Superior temporal gyrus (tissue), 1 donor: Measurements from ENCODE around the gene KCND2.

Source experiments
- DNase-seq: peaks from one replicate; pipeline ENCODE4 v3.0.0-alpha.2; 2016; ENCODE audit errors: extremely low spot score

The KCND2 gene

DNA sequence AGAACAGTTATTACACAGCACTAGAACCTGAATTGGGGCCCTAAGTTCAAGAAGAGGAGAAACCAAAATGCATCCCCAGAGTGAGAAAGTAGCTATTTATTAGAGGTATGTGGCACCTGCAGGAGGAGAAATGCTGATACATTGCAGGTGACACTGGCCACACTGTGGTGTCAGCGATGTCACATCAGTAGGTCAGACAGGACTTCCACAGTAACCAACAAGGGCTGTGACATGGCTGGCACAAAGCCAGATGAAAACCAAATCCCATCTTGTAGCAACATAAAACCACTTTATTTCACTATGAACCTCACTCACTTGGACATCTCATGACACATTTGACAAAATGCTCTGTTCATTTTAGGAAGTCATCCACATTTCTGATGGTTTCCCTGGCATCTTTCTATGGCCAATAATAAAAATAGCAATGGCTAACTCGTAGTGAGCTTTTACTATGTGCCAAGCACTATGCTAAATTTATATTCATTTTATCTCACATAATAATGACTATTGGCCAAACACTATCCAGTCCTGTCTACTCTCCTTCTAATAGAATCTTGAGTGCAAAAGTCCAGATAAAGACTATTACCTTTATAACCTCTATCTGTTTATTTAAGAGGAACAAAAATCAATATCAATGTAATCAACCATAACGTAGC lies 430.7 kb downstream of the KCND2 start:
- DNase-seq: no peak

DNA sequence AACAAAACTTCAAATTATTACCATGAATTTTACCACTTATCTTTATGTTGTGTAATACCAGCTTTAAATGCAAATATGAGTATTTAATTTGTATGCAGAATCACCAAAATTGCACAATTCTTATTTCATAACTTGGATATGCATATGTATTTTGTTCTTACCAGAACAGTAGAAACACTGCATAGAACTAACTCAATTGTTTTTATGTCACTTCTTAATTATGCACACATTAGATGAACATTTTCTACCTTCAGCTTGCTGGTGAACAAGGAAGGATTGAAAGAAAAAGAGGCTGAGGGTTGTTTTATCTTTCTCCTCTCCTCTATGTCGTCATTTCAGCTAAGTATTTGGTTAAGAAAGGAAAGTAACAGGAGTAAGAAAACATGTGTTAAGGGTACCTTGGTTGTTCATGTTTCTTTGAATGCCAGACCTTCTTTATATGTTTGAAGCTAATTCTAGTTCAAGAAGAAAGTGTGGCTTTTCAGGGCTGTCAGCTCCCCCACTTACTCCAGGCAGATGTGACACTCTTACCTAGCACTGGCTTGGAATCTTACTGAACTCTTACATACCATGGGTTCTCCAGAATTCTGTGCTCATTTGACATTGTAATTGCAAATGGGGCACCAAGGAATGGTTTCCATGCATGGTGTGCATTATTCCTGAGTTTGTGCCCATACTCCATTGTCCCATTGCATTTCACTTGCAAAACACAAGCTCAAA lies 436.4 kb downstream of the KCND2 start:
- DNase-seq: no peak

DNA sequence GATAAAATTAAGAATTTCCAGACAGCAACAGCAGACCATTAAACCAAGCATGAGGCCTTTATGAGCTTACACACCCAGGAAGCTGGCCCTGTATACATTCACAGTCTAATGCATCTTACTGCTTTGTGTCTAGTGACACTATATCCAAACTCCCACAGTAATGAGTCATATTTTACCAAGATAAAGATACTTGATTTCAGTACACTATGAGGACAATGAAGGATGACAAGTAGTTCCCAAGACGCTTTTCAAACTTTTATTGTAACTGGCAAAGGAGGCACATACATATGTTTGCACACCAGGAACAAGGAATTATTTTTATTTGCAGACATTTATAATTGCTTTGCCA lies 437.0 kb downstream of the KCND2 start:
- DNase-seq: no peak

DNA sequence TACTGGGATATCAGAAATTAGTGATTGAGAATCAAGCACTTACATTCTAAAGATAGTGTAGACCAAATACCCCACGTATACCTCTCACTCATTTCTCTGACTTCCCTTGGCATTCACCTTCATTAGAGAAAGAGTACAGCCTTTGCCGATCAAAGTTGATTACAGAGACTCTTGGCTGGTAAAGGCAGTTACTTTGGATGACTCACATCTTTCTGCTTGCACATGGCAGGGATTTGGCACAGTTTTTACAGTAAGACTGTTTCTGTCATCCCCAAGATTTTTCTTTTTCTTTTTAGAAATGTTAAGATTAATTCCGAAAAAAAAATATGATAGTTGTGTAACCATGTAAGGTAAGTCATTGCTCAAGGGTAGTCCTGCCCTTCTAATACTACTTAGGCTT lies 442.0 kb downstream of the KCND2 start:
- DNase-seq: no peak

DNA sequence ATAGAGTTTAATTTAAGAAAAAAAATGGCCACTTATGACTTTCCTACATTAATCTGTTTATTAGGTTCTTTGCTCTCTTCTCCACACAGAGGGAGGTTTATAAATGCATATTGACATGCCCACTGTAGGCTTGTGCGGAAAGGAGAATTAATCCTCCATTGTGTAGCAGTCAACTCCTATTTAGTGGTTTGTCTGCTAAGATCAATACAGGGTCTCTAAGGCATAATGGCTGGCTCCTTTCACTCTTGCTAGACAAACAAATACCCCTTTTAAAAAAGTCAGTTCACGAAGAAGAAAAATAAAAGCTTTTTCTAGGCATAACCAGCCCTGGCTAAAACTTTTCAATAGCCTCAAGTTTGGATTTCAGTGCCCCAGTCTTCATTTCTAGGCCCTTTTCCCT lies 443.3 kb downstream of the KCND2 start:
- no peak for DNase-seq

DNA sequence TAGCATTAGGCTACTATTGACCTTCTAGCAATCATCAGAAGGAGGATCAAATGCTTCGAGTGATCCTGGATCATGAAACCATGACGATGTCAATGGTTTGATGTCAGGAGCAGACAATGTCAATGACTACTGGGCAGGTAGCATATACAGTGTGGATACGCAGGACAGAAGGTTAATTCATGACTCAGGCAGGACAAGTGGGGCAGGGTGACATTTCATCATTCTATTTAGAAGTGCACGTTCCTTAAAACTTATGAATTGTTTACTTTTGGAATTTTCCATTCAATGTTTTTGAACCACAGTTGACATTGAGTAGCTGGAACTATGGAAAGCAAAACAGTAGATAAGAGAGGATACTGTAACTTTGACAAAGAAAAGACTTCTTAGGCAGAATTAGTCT lies 444.2 kb downstream of the KCND2 start:
- no peak for DNase-seq

DNA sequence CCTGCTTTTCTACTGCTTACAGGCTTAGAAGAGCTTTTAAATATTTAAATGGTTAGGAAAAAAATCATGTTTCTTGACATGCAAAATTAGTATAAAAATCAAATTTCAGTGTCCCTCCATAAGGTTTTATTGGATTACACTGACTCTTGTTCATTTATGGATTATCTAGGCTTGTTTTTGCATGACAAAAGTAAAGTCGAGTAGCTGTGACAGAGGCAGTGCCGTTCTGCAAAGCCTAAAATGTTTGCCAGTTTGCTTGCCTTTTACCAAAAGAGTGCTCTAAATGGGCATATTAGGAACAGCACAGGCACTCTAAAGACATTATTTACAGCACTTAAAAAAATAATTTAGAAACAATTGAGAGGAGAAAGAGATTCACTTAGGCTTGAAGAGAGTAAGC lies 445.4 kb downstream of the KCND2 start:
- DNase-seq: no peak

DNA sequence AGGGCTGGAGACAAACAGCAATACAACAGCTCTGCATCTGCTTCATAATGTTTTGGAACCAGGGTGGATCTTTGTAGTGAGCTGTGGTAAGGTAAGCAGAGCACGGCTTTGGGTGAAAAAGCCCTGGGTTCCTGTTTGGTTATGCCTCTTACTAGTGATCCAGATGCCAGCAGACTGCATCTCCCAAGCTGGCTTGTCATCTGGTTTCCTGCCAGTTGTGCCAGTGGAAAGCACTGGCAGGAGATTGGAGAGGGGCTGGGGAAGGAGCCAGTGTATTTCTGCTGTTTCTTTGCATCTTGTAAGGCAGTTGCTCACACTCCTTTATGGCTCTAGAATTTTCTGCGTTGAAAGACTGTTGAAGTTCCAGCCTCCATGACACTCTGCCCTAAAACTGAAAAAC lies 447.3 kb downstream of the KCND2 start:
- no peak for DNase-seq

DNA sequence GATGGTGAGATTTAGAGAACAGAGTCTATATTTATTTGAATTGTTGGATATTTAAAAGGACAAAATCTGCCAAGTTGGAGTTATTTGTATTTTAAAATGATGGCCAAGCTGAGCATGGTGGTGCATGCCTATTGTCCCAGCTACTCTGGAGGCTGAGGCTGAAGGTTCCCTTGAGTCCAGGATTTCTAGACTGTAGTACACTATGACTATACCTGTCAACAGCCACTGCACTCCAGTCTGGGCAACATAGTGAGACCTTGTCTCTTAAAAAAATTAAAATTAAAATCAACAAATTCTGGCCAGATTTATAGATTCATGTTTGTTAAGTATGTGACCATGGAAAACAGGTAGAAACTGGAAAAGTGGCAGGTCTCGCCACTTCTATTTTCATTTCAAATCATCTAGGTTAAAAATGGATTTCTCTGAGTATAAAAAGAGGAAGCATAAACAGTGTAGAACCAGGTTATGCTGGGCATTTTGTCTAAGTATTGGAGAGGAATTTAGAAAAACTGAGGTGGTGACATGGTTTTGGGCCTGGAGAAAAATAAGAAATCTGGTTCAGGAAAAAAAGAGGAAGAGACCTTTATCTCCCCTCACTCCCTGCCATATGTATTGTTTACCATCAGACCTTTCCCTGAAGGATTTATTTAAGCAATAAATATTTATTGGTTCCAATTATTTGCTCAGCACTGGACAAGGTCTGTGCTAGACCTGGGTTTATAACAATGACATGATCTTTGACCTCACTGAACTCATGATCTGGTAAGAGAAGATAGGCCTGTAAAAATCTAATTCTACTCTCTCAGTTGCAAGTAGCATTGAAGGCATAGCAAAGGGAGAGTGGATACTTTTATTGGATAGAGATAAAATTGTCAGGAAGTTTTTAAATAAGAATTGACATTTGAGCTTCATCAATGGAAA lies 450.8 kb downstream of the KCND2 start:
- no peak for DNase-seq

DNA sequence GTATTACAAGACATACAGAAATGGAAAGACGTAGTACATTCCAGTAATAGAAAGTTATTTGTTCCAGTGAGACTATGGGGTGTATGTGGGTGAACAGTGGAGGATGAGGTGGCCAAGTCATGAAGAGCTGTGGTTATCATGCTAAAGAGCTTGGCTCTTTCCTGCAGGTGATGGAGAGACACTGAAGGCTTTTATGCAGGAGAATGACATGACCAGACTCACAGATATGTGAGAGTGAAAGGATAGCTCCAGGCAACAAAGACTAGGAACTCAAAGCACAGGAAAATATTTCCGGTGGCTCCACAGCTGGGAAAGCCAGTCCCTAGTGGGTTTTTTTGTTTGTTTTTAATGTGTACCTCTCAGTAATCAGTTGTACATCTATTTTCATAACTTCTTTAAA lies 451.5 kb downstream of the KCND2 start:
- DNase-seq: no peak

DNA sequence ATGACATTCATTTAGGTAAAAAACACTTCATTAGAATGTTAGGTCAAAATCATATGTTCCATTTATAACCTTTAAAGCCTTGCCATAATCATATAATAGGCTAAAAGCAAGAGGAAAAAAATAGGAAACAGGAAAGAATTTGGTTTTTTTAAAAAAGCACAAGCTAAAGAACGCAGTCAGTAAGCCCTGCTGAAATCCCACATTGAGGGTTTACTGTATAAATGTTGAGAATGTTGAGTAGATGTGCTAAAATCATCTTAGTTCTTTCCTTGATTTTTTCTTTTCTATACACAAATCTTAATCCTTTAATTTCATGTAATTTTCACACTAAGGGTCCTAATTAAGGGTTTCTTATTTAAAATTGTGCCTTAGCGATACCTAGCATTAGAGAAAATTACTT lies 452.0 kb downstream of the KCND2 start:
- peak; percentile 54 for DNase-seq

DNA sequence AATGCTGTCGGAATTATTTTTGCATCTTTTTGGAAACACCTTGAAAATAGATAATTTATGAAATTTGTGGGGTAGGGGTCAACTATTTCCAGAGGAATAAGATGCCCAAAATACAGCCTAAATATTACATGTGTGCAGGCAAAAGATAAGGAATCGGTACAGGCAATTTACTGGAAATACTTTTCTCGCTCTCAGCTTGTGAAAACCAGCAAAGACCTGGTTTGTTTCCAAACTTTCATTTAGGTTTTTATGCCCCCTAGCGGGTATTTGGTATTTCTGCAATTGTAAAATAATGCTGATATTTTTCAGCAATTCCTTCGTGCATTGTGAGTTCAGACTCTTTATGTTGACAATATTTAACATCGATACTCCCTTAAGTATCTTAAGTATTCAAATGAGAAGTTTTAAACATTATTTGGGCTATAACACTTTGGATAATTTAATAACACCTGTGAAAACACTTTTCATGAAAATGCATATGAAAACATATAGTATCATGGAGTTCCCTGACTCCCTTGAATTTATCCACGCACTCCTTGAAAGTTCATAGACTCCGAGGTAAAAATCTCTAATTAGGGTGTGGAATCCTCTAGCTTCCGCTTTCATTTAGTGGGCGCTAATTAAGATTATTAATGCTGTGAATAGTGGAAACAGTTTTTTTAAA lies 452.5 kb downstream of the KCND2 start:
- peak; percentile 87 for DNase-seq

DNA sequence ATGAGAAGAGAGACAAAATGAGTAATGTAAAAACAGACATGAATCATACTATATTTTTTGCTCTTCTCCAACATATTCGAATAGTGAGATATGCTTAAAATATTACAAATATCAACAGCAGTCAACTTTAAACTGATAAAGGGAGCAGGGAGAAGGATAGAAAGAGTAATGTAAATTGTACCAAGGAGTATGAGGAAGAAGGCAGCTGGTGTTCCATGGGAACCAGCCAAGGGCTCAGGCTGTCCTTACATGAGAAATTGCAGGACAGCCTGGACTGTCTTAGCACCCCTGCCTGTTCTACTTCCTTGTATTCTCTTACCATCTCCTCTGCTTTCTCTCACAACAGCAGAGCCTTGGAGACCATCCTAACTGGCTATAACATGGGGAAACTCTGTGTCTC lies 456.3 kb downstream of the KCND2 start:
- DNase-seq: no peak

DNA sequence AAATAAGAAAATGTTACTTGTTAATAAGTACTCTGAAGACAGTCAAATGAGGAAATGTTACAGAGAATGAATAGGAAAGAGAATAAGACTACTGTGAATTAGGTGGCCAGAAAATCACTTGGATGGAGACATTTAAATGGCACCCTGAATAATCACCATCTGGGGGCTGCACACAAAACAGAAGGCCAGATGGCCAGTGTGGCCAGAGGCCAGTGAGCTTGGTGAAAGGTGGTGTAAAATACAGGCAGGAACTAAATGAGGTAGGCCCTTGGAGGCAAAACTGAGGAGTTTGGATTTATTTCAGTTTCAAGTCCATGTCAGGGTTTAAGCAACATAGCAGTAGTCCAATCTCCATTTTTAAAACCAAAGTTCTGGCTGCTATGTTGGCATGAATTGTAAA lies 458.3 kb downstream of the KCND2 start:
- DNase-seq: no peak

DNA sequence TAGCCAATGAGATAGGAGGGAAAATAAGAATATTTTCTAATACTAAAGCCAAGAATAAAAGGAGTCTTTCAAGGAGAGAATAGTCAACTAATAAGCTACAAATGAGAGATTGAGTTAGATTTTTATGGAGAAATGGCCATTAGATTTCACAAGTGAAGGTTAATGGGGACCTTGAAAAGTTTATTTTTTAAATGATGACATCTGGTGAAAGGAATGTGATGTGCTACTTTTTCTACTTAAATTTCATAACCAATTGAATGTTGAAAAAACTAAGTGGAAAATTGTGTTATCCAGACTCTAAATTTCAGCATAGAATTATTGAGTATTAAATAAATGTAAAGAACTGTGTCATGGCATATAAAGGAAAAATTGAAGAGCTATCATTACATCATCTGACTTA lies 459.3 kb downstream of the KCND2 start:
- DNase-seq: no peak

DNA sequence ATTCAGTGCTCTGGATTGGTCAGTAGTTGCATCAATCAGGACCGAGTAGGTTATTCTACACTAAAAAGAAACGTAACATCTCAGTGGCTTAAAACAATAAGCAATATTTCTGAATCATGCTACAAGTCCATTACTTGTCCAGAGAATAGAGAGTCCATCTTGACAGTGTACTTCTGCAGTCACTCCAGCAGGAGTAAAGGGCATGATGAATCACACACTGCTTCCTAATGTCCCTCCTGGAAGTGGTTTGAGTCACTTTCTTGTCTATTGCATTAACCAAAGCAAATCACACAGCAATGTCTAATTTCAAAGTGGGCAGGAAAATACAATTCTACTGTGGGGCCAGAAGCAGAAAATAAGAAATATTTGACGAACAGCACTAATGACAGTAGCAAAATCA lies 460.2 kb downstream of the KCND2 start:
- DNase-seq: no peak

DNA sequence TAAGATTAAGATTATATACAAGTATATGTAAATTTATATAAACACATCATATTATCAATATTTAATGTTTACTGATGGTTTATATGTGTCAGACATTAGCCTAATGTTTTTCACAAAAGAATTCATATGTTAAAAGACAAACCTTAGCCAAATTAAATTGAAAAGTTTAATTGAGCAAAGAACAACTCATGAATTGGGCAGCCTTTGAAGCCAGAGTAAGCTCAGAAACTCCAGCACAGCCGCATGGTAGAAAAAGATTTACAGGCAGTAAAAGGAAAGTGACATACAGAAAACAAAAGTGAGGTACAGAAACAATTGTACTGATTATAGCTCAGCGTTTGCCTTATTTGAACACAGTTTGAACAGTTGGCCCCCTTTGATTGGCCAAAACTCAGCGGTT lies 460.9 kb downstream of the KCND2 start:
- no peak for DNase-seq

DNA sequence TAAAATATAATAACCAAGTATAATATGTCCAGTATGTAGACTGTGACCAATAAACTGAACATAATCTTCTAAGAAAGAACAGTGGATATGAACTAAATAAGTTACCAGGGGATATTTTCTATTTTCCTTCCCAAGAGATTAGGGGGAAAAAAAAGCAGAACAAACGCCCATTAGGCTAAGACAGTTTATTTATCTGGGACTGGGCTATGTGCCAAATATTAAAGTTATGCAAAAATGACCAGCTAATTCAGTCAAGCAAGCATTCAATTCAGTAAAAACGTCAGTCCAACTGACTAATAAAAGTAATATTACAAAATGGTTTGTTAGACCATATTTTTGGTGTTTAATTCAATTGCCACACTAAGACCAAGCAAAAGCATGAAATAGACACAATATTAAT lies 462.8 kb downstream of the KCND2 start:
- DNase-seq: no peak

DNA sequence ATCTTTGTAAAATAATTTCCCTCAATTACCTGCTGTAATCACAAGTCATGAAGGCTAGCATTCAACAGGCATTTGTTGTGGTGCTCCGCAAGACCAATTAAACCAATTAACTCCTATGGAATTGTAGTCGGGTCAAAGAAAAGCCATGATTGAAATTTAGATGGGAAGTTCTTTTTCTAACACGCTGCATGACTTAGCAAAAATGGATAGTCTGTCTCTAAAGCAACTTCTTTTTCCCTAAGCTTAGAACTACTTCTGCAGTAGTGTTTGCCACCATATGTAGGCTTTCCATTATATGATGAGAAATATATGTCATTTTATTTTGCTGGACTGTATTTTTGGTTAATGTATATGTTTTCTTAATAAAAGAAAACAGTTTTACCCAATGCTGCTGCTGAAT lies 465.8 kb downstream of the KCND2 start:
- DNase-seq: no peak

DNA sequence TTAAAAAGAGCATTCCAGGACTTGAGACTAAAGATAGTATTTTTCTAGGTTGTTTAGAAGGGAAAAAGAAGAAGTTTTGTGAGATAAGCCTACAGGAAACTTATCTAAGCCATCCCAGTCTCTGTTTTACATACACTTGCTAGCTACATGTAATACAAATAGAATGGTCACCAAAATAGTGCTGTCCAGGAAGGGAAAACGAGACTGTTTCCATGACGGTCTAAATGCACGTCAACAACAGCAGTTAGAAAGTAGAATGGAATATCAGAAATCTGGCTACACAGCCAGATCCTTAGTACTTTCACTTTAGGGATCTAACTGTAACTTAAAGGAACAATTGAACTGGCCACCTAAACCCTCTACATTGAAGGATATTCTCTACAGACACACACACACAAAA lies 467.4 kb downstream of the KCND2 start:
- no peak for DNase-seq

DNA sequence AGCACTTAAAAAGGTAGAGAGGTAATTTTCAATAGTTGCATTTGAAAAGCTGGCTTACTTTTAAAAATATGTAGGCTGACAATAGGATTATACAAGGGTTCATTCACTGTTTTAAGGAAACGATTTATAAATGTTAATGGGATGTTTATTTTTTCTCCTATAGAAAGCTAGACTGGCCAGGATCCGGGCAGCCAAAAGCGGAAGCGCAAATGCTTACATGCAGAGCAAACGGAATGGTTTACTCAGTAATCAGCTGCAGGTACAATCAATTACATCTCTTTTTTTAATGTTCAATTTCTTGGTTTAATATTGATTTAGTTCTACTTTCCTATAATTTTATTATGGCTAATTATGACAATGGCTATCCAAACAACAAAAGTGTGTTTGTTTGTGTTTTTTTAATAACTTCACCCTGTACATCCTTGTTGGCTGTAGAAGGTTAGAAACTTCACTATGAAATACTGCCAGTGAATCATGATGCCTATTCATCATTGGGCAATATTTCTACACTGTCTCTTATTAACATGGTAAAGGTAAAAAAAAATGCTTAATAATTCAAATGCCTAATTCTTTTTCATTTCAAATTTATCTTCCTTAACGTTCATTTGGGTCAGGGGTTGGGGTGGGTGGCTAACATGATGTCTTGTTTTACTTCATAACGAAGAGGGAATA lies 468.5 kb downstream of the KCND2 start:
- no peak for DNase-seq

DNA sequence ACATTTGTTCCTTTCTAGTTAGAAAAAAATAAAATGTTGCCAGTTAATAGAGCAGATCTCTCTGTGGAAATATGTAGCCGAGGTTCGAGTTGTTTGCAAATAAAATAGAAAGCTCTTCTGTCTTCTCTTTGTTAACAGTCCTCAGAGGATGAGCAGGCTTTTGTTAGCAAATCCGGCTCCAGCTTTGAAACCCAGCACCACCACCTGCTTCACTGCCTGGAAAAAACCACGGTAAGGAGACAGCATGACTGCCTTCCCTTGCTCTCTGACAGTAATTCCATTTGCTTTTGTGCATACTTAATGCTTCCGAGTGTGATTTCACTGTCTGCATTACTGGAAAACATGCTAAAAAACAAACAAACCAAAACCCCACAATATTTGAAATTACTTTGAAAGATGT lies 469.4 kb downstream of the KCND2 start:
- peak; percentile 29 for DNase-seq
